Measurements from ENCODE around the gene FN3KRP.

DNA sequence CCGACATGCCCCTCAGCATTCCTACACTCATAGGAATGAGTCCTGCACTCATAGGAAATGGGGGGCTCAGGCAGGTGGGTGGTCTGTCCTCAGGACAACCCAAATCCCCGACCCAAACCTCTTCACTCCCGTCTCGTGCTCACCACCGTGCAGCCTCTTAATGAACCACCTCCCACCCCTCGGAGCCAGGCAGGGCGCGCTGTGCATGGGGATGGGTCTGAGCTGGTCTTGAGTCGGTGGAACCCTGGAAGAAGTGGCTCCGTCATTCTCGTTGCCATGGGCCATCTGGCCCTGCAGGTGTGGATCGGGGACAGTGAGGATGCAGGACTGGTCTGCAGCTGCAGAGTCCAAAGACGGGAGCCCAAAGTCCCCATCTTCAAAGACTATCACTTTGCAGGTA lies 11.6 kb upstream of the FN3KRP start:
- TF ChIP-seq, protein P1, sequence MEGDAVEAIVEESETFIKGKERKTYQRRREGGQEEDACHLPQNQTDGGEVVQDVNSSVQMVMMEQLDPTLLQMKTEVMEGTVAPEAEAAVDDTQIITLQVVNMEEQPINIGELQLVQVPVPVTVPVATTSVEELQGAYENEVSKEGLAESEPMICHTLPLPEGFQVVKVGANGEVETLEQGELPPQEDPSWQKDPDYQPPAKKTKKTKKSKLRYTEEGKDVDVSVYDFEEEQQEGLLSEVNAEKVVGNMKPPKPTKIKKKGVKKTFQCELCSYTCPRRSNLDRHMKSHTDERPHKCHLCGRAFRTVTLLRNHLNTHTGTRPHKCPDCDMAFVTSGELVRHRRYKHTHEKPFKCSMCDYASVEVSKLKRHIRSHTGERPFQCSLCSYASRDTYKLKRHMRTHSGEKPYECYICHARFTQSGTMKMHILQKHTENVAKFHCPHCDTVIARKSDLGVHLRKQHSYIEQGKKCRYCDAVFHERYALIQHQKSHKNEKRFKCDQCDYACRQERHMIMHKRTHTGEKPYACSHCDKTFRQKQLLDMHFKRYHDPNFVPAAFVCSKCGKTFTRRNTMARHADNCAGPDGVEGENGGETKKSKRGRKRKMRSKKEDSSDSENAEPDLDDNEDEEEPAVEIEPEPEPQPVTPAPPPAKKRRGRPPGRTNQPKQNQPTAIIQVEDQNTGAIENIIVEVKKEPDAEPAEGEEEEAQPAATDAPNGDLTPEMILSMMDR (IDR thresholded peaks at IDR 0.05), result no peak
- TF ChIP-seq POLR2A (IDR thresholded peaks at IDR 0.05), result no peak
